IPS DF 4.7 (cell line): ENCODE measurements around the gene CMIP.

Experiments
- DNase-seq: peaks from one replicate; pipeline ENCODE4 v3.0.0-alpha.2; 2013; ENCODE audit warnings: low spot score; ENCODE audit errors: extremely low read depth

Gene CMIP

GRCh38 chr16:81446907-81447268 is 2.3 kb downstream of the CMIP start:
- DNase-seq = no peak

GRCh38 chr16:81447383-81448101 is 2.9 kb downstream of the CMIP start:
- no peak for DNase-seq

- no peak for DNase-seq
These were observed 3.8 kb downstream of the CMIP start for GRCh38 chr16:81448154-81449131.

- no peak for DNase-seq
These were observed 4.6 kb downstream of the CMIP start for GRCh38 chr16:81449241-81449640.

- no peak for DNase-seq
These were observed 5.4 kb downstream of the CMIP start for GRCh38 chr16:81449899-81450608.

GRCh38 chr16:81450783-81451491 is 6.3 kb downstream of the CMIP start:
- no peak for DNase-seq

GRCh38 chr16:81451753-81452680 is 7.4 kb downstream of the CMIP start:
- DNase-seq = no peak

- no peak for DNase-seq
These were observed 8.6 kb downstream of the CMIP start for GRCh38 chr16:81453091-81453728.

GRCh38 chr16:81454044-81454443 is 9.4 kb downstream of the CMIP start:
- no peak for DNase-seq

GRCh38 chr16:81455006-81455405 is 10.4 kb downstream of the CMIP start:
- DNase-seq = no peak

GRCh38 chr16:81455720-81456494 is 11.3 kb downstream of the CMIP start:
- DNase-seq = no peak

GRCh38 chr16:81456523-81457325 is 12.1 kb downstream of the CMIP start:
- DNase-seq = no peak

GRCh38 chr16:81457326-81458133 is 12.9 kb downstream of the CMIP start:
- no peak for DNase-seq

GRCh38 chr16:81458149-81458669 is 13.6 kb downstream of the CMIP start:
- DNase-seq = no peak

GRCh38 chr16:81458827-81459598 is 14.4 kb downstream of the CMIP start:
- DNase-seq = no peak

GRCh38 chr16:81460075-81460474 is 15.5 kb downstream of the CMIP start:
- no peak for DNase-seq
